Medulla oblongata (tissue), 1 donor: Measurements from ENCODE around the gene RAB36.
A peak's percentile ranks its signal among the peaks of the same experiment; 100 is the strongest.
"Not testable (repeated sequence)": the region's sequence is repeated elsewhere in the genome, so short reads cannot be mapped to it uniquely, and the experiment has no call there.

Source experiments
- DNase-seq: peaks from one replicate; pipeline ENCODE4 v3.0.0-alpha.2; 2015; ENCODE audit errors: extremely low spot score

Gene RAB36

DNA sequence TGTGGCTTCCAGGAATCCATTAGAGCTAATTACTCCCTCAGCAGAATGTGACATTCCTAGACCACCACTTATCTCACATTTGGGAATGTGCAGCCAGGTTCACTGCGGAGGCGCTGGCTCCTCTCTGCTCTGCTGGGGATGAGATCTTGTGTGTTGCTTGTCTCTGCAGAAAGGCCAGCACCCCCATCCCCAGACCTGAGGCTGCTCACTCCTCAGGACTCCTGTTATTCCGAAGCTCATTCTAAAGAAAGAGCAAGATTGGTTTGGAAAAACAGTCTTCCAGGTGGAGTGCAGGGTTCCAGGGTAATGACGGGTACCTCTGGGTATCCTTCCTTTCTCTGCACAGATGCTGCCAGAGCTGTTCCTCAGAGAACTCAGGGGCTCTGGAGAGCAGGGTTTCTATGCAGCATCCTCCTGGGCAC lies 24.3 kb upstream of the RAB36 start:
- DNase-seq = no peak

DNA sequence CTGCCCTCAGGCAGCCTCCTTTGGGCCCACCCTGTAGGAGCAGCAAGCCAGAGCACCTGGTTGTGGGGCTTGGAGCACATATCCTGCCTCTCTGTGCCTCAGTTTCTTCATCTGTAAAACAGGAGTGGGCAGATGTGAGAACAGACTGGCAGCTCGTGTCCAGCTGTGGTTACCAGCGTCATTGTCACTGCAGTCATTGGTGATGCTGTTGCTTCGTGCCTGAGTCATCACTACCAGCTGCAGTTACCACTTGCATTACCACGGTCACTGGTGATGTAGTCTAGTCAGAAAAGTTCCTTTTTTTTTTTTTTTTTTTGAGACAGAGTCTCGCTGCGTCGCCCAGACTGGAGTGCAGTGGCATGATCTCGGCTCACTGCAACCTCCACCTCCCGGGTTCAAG lies 23.9 kb upstream of the RAB36 start:
- no peak for DNase-seq

DNA sequence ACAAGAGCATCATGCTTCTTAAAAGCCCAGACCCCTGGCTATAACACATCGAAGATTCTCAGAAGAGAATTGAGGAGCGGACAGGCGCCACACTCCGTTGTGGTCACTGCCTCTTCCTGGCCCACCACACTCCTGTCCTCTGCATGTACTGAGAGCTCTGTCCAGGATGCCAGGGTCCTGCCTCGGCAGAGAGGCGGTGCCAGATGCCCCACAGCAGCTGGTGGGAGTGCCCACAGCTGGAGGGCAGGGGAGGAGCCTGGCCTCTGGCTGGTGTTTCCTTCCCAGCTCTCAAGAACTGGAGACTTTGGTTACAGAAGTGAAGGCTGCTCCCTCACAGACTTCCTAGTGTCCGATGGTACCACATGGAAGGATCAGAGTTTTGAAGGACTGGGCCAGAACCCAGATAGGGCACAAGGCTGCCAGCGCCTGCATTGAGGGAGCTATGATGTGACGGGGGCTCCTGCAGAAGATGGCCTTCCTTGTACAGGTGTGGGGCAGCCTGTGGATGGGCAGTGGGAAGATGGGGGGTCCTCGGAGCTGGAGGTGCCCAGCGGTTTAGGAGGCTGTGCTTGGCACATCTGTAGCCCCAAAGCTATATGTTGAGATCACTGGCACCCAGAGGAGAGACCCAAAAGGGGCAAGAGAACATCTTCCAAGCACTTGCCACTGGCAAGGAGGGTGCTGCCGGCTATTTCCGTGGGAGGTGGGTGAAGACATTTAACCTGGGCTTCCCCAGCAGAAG lies 22.9 kb upstream of the RAB36 start:
- DNase-seq = peak; percentile 51

DNA sequence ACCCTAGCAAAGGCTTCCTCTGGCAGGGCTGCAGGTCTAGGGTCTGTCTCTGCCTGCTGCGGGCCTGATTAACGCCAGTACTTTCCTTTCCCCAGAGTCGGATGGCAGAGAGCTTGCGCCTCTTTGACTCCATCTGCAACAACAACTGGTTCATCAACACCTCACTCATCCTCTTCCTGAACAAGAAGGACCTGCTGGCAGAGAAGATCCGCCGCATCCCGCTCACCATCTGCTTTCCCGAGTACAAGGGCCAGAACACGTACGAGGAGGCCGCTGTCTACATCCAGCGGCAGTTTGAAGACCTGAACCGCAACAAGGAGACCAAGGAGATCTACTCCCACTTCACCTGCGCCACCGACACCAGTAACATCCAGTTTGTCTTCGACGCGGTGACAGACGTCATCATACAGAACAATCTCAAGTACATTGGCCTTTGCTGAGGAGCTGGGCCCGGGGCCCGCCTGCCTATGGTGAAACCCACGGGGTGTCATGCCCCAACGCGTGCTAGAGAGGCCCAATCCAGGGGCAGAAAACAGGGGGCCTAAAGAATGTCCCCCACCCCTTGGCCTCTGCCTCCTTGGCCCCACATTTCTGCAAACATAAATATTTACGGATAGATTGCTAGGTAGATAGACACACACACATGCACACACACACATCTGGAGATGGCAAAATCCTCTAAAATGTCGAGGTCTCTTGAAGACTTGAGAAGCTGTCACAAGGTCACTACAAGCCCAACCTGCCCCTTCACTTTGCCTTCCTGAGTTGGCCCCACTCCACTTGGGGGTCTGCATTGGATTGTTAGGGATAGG lies 22.1 kb upstream of the RAB36 start:
- DNase-seq = no peak

DNA sequence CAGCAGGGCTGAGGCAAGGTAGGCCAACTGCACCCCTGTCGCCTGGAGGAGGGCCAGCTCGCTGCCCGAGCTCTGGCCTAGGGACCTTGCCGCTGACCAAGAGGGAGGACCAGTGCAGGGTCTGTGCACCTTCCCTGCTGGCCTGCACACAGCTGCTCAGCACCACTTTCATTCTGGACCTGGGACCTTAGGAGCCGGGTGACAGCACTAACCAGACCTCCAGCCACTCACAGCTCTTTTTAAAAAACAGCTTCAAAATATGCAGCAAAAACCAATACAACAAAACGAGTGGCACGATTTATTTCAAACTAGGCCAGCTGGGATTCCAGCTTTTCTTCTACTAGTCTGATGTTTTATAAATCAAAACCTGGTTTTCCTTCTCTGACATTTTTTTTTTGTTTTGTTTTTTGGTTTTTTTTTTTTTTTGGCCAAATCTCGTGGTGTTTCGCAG lies 21.4 kb upstream of the RAB36 start:
- no peak for DNase-seq

DNA sequence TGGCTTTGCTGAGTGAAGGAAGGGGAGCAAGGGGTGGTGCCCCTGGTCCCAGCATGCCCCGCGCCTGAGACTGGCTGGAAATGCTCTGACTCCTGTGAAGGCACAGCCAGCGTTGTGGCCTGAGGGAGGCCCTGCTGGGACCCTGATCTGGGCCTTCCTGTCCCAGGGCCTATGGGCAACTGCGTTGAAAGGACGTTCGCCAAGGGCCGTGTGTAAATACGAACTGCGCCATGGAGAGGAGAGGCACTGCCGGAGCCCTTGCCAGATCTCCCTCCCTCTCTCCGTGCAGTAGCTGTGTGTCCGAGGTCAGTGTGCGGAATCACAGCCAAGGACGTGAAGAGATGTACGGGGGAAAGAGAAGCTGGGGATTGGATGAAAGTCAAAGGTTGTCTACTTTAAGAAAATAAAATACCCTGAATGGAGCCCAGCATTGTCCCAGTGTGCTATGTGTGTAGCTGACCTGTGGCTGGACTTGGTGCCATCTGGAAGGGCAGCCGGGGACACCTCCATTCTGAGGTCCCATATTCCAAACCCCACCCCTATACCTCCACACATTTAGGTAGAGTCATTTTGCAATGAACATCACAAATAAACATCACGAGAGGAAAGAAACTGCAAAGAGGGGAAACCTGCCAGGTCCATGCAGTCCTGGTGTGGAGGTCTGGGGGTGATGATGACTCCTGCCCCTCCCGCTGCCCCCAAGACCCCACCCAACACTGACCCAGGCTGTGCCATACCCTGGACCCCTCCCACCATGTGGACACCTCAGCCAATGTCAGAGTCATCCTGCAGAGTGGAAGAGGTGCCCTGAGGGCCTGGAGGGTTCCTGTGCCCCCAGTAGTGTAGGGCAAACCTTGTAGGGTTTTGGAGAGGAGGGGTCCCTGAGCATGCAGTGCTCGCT lies 20.4 kb upstream of the RAB36 start:
- DNase-seq = no peak

DNA sequence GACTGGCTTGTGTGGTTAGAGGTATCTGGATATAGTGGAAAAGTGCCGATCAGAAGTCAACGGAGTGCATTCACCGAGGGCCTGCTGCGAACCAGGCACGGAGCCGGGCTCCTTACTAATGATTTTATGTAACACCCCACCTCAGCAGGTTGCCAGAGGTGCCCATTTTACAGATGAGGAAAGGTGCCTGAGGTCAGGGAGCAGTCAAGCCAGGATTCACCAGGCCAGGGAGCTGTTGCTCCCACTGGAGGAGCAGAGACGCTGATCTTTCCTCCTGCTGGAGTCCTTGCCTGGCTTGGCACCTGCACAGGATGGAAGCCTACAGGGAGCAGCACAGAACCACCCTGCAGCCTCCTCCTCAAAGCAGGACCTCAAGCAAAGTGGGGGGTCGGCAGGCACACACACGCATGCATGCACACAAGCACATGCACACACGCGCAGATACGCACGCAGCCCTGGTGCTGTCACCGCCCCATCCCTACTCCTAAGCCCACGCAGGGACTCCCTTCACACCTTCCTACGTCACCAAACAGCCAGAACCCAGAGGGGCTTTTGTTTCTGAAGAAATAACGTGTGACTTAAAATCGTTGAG lies 19.7 kb upstream of the RAB36 start:
- DNase-seq = no peak

DNA sequence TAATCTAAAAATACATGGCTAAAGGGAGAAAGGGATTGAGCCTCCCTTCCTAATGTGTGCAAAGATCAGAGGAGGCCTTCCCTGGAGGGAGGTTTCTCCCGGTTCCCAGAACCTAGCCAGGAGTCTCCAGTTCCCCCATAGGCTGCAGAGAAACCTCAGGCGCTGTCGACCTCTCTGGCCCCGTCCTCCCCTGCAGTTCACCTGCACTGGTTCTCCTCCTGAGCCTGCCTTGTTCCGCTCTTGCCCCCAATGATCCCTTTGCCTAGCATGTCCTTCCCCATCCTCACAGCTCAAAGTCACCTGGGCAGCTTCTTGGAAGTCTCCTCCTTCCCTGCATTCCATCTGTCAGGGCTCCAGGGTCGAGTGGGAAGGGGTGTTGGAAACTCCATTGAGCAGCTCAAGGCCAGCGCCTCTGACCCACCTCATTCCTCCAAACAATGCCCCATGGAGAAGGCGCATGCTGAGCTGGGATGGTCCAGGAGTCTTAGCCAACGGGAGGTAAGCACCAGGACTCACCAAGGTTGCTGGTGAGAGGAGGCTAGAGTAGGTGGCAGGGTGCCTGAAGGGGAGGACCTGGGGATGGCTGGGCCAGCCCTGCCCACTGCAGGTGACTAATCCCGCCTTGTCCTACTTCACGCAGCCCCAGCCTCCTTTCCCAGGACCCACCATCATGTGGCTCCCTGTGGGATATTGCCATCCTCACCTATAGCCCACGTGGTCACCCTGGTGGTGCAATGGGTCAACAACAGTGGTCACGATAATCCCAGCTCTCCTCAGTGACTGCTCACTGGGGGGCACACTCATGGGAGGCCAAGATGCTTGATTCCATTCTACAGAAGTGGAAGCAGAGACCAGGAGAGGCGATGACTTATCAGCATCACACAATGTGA lies 18.9 kb upstream of the RAB36 start:
- DNase-seq = no peak

DNA sequence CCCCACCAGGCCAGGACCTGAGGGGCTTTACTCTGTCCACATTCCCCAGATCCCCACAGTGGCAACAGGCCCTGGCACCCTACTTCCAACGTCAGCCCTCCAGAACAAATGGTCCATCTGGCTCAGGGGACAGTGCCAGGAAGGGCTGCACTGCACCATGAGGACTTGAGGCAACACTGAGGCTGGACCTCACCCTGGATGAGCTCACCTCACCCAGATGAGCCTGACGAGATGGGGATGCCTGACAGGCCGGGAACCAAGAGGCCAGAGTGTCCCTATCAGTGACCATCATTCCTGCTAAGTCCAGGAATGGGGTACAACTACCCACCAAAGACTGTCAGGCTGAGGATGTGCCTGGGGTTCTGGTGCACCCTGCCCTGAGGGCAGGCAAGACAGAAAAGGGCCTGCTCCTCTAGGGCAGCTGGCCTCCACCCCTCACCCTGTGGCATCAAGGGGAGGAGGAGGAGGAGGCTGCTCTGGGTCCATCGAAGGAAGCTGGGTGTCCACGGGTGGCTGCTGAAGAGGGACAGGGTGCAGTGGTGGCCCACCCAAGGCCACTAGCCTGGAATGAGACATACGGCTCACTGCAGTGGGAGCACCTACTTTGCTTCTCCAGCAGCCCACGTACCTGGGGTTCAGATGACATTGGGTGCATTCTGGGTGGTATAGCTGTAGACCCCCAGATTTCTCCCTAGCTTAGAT lies 18.1 kb upstream of the RAB36 start:
- DNase-seq = no peak

DNA sequence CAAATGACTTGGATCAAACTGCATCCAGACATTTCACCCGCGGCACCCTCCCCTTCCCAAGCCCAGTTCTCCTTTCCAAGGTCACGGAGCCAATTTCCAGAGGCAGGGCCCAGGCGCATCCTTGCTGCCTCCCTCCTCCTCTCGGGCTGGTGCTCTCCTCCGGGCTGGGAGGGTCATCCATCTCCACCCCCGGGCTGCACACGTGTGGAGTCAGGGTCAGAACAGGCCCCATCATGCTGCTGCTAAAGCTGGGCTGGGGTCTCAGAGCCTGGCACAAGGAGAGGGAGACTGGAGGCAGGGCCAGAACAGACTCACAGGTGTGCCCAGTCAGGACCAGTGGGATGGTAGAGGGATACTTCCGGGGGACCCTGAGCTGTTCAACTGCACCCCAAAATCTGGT lies 17.5 kb upstream of the RAB36 start:
- no peak for DNase-seq

DNA sequence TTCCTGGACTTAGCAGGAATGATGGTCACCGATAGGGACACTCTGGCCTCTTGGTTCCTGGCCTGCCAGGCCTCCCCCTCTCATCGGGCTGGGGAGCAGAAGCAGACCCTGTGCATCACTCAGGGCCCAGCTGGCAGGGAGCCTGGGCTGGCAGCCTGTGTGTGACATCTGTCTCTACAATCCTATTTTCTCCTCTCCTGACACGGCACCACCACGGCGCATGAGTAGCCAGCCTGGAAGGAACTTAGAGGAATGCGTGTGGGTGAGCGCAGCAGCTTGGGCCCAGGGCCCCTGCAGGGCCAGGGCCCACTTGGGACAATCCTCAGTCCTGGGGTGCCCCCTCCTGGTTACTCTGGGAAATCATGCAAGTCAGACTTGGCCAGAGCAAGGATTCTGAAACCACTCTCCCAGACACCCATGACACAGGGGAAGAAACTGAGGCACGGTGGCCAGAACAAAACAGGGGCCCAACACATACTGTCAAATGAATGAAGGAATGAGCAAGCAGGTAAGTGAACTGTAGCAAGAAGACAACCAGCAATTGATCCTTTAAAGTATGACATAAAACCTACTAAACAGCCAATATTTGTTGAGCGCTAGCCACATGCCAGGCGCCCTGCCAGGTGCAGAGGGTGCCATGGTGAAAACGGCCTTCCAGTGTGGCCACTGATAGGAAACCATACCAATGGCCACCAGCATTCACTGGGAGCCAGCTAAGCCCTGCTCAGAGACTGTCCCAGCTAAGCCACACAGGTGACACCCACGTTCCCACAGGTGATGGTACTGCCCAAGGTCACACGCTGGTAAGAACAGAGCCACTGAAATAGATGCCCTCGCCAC lies 16.8 kb upstream of the RAB36 start:
- peak; percentile 93 for DNase-seq

DNA sequence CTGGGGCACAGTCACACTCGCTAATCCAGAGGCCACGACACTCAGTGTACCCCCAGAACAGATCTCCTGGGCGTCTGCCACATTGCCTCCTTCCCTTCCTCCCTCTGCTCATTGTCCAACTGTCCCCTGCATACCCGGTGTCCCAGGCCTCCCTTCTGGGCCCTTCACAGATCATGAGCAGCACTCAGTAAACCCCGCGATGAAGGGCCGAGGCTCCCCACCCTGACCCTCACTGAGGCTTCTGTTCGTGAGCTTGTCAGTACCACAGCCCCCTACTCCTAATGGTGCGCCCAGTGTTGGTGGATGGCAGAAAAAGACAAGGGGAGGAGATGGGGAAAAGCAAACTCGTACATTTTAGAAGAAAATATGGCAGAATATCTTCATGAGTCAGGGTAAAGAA lies 16.1 kb upstream of the RAB36 start:
- DNase-seq = no peak

DNA sequence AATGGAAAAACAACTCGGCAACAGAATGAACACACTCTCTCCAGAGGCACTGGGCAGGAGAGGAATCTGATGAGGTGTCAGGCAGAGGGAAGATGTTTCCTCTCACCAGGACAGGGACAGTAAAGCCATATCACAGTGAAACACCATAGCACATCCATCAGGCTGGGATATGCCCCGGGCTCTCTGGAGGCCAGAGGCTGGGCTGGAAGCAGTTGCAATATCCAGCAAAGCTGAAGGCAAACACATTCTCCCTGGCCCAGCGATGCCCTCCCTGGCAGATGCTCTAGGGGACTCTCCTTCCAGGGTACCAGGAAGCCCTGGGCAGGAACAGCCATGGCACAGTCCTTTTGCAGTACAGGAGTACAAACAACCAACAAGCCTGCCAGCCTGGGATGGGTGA lies 14.6 kb upstream of the RAB36 start:
- no peak for DNase-seq

DNA sequence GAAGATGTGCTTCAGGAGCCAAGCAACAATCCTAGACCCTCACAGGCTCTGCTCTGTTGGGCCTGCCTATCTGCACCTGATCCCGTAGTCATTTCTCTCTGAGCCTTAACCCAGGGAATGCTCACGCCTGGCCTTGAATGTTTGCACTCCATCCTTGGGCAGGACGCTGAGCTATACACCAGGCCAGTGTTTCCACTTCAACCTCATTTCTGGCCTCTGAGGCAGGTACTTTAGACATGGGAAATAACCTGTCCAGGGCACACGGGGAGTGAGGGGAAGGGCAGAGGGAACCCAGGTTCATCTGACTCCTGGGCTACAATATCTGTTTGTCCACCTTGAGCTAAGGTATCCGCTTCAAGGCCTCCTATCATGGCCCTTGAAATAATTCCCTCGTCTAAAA lies 13.3 kb upstream of the RAB36 start:
- DNase-seq = no peak

DNA sequence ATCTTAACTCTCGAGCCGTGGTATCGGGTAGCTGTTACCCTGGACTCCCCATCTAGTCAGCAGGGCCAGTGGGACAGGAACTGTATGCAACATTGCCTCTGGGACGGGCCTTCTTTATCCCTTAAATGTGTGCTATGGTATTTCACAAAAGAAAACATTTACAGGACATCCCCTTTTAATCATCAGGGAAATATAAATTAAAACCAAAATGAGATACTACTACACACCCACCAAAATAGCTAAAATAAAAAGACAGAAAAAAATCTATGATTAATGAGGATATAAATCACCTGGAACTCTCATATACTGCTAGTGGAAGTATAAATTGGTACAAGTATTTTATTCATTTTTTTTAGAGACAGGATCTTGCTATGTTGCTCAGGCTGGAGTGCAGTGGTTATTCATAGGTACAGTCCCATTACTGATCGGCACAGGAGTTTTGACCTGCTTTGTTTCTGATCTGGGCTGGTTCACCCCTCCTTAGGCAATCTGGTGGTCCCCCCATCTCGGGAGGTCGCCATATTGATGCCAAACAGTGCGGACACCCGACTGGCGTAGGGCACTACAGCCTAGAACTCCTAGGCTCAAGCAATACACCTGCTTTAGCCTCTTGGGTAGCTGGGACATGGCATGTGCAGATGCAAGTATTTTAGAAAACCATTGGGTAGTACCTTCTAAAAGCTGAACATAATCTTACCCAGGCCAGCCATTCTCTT lies 12.7 kb upstream of the RAB36 start:
- no peak for DNase-seq

DNA sequence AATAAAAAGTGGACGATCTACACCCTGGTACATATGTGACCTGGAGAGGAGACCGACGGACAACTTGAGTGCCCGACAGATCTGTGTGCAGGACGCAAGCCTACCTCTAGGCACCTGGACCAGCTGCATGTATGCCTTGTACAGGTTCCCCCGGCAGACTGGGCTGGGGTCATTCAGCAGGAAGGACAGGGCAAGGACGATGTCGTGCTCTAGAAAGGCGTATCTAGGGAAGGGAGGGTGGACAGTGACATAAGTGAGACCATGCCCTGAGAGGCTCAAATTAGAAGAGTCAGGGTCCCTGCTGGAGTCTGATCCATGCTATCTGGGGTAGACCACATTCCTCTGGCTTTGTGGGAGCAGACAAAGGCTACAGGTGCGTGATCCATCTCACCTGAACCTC lies 11.4 kb upstream of the RAB36 start:
- no peak for DNase-seq

DNA sequence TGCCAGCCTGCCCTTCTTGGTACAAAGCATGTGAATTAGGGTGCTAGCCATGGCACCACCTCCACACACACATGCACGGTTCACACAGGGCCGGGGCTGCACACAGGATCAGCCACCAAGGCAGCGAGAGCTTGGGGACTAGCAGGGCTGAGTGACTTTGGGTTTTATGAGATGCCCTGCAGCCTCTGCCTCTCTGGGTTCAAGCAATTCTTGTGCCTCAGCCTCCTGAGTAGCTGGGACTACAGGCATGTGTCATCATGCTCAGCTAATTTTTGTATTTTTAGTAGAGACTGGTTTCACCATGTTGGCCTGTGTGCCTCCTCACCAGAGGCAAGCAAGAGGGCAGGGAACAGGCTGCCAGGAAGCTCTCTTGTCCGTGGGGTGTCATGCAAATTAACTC lies 8.3 kb upstream of the RAB36 start:
- DNase-seq = not testable (repeated sequence)

DNA sequence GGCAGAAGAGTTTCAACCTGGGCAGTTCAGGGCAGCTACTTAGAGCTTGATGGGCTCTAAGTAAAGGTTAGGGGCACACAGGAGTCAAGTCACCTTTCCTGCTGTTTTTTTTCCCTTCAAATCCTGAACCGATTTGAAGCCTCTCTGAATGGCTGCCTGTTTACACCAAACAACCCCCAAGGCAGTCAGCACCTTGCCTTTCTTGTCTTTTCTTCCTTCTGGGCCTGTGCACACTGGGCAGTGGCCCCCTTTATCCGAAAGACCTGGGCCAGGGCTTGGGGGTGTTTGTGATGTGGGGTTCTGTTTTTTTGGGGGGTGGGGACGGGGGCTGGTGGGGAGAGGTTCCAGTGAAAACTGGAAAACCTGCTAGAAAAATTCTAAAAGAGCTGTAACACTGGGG lies 7.8 kb upstream of the RAB36 start:
- no peak for DNase-seq
